T47D (cell line): Measurements from ENCODE around the gene CENPP.

ENCODE experiments used
- DNase-seq, 2 experiments: peaks; one replicate each; pipeline versions ENCODE4 v3.0.0 to v3.0.0-alpha.2; 2011 to 2012; ENCODE audit warnings: low read depth in 1 of 2, low spot score in 1 of 2
- JUND ChIP-seq: IDR thresholded peaks from 2 replicates; pipeline ENCODE4 v1.6.1; 2012; ENCODE audit warnings: low read depth
- in situ Hi-C: cut with HindIII; loops from 2 replicates; pipeline ENCODE4 v1.10.0; 2016; ENCODE audit warnings: low sequenced_read_pairs, low pct_unique_long_range_greater_than_20kb

The CENPP gene

DNA sequence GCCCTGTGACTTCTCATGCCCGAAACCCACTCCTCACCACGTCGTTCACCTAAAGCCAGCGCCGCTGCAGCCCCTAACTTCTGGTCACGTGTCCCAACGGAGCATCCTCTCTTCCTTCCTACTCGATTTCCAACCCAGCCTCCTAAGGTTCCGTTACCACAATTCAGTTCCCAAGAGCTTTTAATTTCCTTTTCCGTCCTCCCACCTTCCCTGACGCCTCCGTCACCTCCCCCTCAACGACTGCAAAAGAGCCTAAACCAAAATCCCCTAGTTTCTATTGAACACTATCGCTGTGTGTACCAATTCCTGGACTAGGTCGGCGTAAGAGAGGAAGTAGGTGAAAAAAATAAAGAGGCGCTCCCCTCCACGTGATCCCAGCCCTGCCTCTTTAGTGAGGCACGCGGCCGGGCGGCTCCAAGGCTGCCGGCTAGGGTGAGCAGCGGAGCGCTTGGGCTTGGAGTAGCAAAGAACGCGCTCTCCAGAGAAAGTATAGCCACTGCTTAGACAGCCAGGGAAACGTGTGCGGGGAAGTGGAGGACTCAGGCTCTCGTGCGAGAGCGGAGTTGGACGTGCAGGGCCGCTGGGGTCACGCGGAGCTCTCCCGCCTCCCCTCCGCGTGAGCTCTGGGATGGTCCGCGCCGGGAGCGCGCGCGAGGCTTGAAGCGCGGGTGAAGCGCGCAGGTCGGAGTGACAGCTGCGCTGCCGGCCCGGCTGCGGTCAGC, at the start of gene CENPP, which contains the start of gene NOL8:
TSS of gene CENPP (plus strand) at position 685 of the 722 bp plus-strand sequence.
TSS of gene NOL8 (minus strand) at position 82 of the 722 bp plus-strand sequence. CDS start 1,189 bp downstream, outside the sequence.
- DNase-seq = peak; percentile 63 to 90
- in situ Hi-C loops = no loop called here
- TF ChIP-seq JUND = no peak

DNA sequence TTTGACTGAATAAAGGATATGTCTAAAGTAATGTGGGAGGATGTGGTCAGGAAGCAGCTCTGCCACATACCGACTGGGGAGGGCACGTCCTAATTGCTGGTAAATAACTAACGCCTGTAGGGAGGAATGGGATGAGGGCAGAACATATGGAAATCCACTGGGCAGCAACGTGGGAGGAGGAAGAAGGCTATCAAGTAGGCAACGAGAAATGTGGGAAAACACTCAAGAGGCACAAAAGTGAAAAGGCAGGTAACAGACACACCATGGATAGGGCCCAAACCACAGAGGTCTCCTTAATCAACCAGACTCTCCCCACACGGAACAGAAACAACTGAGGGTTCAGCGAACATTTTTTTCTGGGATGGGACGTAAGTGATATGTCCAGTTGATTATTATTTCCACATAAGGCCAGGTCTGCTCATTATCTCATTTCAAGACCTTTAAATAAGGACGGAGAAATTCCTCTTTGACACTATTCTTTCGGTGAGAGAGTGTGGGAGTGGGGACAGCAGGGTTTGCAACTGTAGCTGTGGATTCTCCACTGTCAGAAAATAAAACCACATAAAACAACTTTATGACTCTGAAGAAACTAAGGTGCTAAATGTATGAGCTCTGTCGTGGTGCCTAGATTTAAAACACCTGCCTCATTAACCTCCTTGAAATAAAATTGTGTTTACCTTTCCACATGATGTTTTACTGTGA, 49.3 kb upstream of the CENPP start:
- no peak for TF ChIP-seq JUND
- in situ Hi-C loops = no loop called here
- DNase-seq = peak in 1 of 2 experiments; percentile 44

- DNase-seq = no peak
- in situ Hi-C loops = no loop called here
- TF ChIP-seq JUND = no peak
These were observed 47.6 kb upstream of the CENPP start for GRCh38 chr9:92278110-92278509.

- TF ChIP-seq JUND = no peak
- in situ Hi-C loops = no loop called here
- DNase-seq = no peak
These were observed 46.5 kb upstream of the CENPP start for GRCh38 chr9:92279302-92279701.

DNA sequence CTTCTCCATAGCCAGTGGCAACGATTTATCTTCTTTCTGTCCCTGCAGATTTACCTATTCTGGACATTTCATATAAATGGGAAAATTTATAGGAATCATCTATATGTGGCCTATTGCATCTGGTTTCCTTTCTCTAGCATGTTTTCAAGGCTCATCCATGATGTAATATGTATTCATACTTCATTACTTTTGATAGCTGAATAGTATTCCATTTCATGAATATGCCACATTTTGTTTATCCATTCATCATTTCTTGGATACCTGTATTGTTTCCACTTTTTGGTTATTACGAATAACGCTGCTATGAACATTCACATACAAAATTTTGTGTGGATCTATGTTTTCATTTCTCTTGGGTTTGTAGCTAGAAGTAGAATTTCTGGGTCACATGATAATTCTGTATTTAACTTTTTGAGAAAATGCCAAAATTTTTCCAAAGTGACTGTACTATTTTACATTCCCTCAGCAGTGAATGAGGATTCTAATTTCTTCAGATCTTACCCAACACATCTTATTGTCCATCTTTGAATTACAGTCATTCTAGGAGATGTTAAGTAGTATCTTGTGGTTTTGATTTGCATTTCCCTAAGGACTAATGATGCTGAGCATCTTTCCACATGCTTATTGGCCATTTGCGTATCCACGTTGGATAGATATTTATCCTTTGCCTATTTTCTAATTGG, 35.9 kb upstream of the CENPP start:
- no peak for TF ChIP-seq JUND
- DNase-seq = no peak
- in situ Hi-C loops = no loop called here

- in situ Hi-C loops = no loop called here
- TF ChIP-seq JUND = no peak
- no peak for DNase-seq
These were observed 34.8 kb upstream of the CENPP start for GRCh38 chr9:92290785-92291429.

DNA sequence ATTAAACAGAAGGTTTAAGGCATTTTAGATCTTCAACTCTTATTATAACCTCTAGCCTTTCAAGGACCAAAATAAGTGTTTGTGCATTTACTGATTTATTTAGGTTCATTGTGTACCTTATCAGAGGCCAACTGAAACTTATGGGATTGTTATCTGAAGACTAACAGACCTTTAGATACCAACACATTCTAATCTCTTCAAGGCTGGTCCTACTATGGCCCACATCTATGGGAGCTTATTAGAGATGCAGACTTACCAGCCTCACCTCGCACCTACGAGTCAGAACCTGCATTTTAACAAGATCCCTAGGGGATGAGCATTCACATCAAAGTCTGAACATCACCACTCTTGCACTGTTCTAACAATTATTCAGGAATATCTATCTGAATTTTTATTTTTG, 34.2 kb upstream of the CENPP start:
- in situ Hi-C loops = no loop called here

DNA sequence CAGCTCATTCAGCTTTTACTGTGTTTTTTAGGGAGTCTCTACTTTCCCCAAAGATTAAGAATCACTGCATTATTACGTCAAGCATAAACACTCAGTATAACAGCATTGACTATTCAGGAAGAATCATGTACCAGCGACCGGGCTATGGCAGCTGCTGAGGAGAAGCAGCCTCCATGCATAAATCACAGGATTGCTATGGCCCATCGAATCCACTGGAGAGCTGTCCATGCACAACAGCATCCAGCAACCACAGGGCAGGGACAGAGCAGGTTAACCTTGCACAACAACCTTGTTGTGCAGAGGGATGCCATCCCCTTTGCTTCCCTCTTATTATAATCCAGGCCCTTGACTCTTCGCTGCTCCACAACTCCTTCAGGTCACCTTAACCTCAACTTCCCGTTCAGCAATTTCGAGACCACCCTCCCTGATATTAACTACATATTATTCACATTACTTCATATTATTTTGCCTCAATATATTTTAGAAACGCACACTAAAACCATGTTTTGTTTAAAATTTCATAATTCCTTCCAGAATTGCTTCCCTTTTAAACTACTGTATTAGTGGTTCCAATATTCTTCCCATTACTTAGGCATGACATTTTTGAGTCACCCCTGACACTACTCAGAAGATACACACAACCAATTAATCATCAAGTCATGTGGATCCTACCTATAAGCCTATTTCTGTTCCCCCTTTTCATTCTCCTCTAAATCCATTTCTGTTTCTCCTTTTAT, 33.2 kb upstream of the CENPP start:
- in situ Hi-C loops = no loop called here
- DNase-seq = peak in 1 of 2 experiments; percentile 10
- no peak for TF ChIP-seq JUND

More for the DNA sequence above, 34.2 kb upstream of the CENPP start:
- DNase-seq = no peak
- no peak for TF ChIP-seq JUND

DNA sequence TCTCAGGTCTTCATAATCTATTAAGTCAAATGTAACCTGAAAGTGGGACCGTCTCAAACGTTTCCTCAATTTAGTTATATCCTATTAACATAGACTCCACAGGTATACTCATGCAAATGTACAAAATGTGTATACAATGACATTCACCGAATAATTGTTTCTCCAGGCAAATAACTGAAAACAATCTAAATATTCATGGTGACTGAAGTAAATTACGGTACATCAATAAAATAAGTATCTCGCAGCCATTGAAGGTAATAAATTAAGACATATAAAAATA, 32.7 kb upstream of the CENPP start:
- in situ Hi-C loops = no loop called here
- TF ChIP-seq JUND = no peak

GRCh38 chr9:92293452-92294296, 32.1 kb upstream of the CENPP start, which contains the start of gene IARS1:
IARS1 (minus strand) TSS chr9:92293697; CDS start chr9:92289419, 4,278 bp downstream.
- peak; percentile 84 to 97 for DNase-seq
- in situ Hi-C loops = no loop called here
- no peak for TF ChIP-seq JUND

More for the DNA sequence above, 32.7 kb upstream of the CENPP start:
- no peak for DNase-seq

- in situ Hi-C loops = no loop called here
- DNase-seq = peak in 1 of 2 experiments; percentile 1
- TF ChIP-seq JUND = no peak
These were observed 31.5 kb upstream of the CENPP start for GRCh38 chr9:92294297-92294676.
